H1 (cell line): Measurements from ENCODE around the gene TNS4. TPM values are rescaled to one million over a fixed set of nuclear protein-coding genes. Genes with fewer than 3 reads are reported as not detected.

Source experiments
- CTCF ChIA-PET: fragments of 300-600 bp; sonication (Branson Sonifier 250); formaldehyde crosslinking; loops from one replicate; lab custom pipeline; 2021; ENCODE audit not compliant: partially characterized antibody; lab: Charles Lee
- POLR2A ChIA-PET: fragments of 300-600 bp; sonication (Branson Sonifier 250); formaldehyde crosslinking; loops from one replicate; lab custom pipeline; 2021; ENCODE audit warnings: inconsistent platforms; ENCODE audit not compliant: partially characterized antibody; lab: Charles Lee
- DNase-seq, 2 experiments: peaks; one replicate each; pipeline versions ENCODE4 v3.0.0 to v3.0.0-alpha.2; 2010 to 2022; ENCODE audit warnings: low spot score in 2 of 2, low read depth in 1 of 2, mixed read lengths in 1 of 2
- FAIRE-seq: peaks from 2 replicates; lab custom pipeline; 2011; peaks lifted over from hg19 to GRCh38; lab: Jason Lieb, UNC
- H2AFZ ChIP-seq: 2 replicates; pipeline ENCODE4 v1.8.1; 2012; ENCODE audit warnings: low read length, inconsistent platforms
- H2AK5ac ChIP-seq: 2 replicates; pipeline ENCODE4 v1.6.1; 2013; ENCODE audit warnings: low read depth, low read length
- H2BK120ac ChIP-seq: replicated peaks from 2 replicates; pipeline ENCODE3; 2013; ENCODE audit warnings: low read depth, low read length, inconsistent platforms
- H2BK12ac ChIP-seq: 2 replicates; pipeline ENCODE4 v1.6.1; 2013; ENCODE audit warnings: low read depth, low read length
- H2BK15ac ChIP-seq: 2 replicates; pipeline ENCODE4 v1.6.1; 2013; ENCODE audit warnings: low read length
- H2BK20ac ChIP-seq: 2 replicates; pipeline ENCODE4 v1.6.1; 2013; ENCODE audit warnings: low read length
- H2BK5ac ChIP-seq: 2 replicates; pipeline ENCODE4 v1.6.1; 2013; ENCODE audit warnings: low read depth, low read length
- H3K14ac ChIP-seq: 2 replicates; pipeline ENCODE4 v1.6.1; 2013; ENCODE audit warnings: inconsistent platforms; ENCODE audit not compliant: insufficient read length
- H3K18ac ChIP-seq: 2 replicates; pipeline ENCODE4 v1.6.1; 2013; ENCODE audit warnings: low read length; ENCODE audit errors: extremely low read depth
- H3K23ac ChIP-seq: 2 replicates; pipeline ENCODE4 v1.6.1; 2013; ENCODE audit warnings: inconsistent platforms; ENCODE audit not compliant: insufficient read length
- H3K23me2 ChIP-seq: 2 replicates; pipeline ENCODE4 v1.6.1; 2013; ENCODE audit warnings: low read depth, low read length
- H3K27ac ChIP-seq: 2 replicates; pipeline ENCODE4 v1.6.1; 2011; ENCODE audit warnings: low read depth, low read length, inconsistent platforms
- H3K27me3 ChIP-seq, 4 experiments: replicated peaks in 1 of 4; 1 replicate in 1 of 4; 2 replicates in 3 of 4; pipeline versions ENCODE4 v1.6.1 to v1.8.1; 2011 to 2013; ENCODE audit warnings: low read length in 3 of 4, mild to moderate bottlenecking in 3 of 4, inconsistent platforms in 2 of 4, mixed read lengths in 2 of 4, moderate library complexity in 1 of 4; ENCODE audit not compliant: control insufficient read depth in 3 of 4, insufficient read depth in 3 of 4; ENCODE audit errors: extremely low read depth in 1 of 4
- H3K36me3 ChIP-seq, 4 experiments: 2 replicates each; pipeline versions ENCODE4 v1.6.1 to v1.8.1; 2011 to 2013; ENCODE audit warnings: mild to moderate bottlenecking in 4 of 4, low read length in 3 of 4, moderate library complexity in 2 of 4, control low read depth in 1 of 4, inconsistent platforms in 1 of 4; ENCODE audit not compliant: insufficient read depth in 4 of 4, control insufficient read depth in 2 of 4
- H3K4ac ChIP-seq: replicated peaks from 2 replicates; pipeline ENCODE3; 2013; ENCODE audit warnings: low read length, low read depth, mixed read lengths, inconsistent platforms; ENCODE audit not compliant: insufficient read length
- H3K4me1 ChIP-seq, 4 experiments: replicated peaks in 1 of 4; 1 replicate in 1 of 4; 2 replicates in 3 of 4; pipeline versions ENCODE4 v1.6.1 to v1.8.1; 2011 to 2013; ENCODE audit warnings: low read length in 3 of 4, inconsistent platforms in 2 of 4, mixed read lengths in 1 of 4; ENCODE audit not compliant: insufficient read depth in 4 of 4, control insufficient read depth in 3 of 4
- H3K4me2 ChIP-seq, 2 experiments: 2 replicates each; pipeline versions ENCODE4 v1.6.1 to v1.8.1; 2011 to 2013; ENCODE audit warnings: low read depth in 2 of 2, low read length in 2 of 2, control low read depth in 1 of 2, inconsistent platforms in 1 of 2, mild to moderate bottlenecking in 1 of 2; ENCODE audit not compliant: insufficient read depth in 1 of 2
- H3K4me3 ChIP-seq, 4 experiments: fragments of 200-600, 300-600 bp in 1 of 4; sonication (generic), shearing (Covaris generic), sonication (Bioruptor Twin) in 1 of 4; 2 replicates each; pipeline versions ENCODE4 v1.5.1 to v1.8.1; 2011 to 2016; ENCODE audit warnings: low read length in 4 of 4, low read depth in 3 of 4, control low read depth in 2 of 4, inconsistent platforms in 2 of 4, mild to moderate bottlenecking in 2 of 4, mixed read lengths in 1 of 4, moderate library complexity in 1 of 4; ENCODE audit not compliant: insufficient read depth in 2 of 4; ENCODE audit errors: extremely low read depth in 1 of 4
- H3K56ac ChIP-seq: replicated peaks from 2 replicates; pipeline ENCODE3; 2013; ENCODE audit warnings: low read depth, mild to moderate bottlenecking, mixed read lengths, low read length, inconsistent platforms; ENCODE audit not compliant: insufficient read length
- H3K79me1 ChIP-seq: 2 replicates; pipeline ENCODE4 v1.6.1; 2013; ENCODE audit warnings: low read depth, low read length, control low read depth
- H3K79me2 ChIP-seq, 2 experiments: 2 replicates each; pipeline versions ENCODE4 v1.6.1 to v1.8.1; 2012 to 2013; ENCODE audit warnings: low read length in 2 of 2, mild to moderate bottlenecking in 2 of 2, inconsistent platforms in 1 of 2; ENCODE audit not compliant: insufficient read depth in 2 of 2, control insufficient read depth in 1 of 2
- H3K9ac ChIP-seq, 4 experiments: replicated peaks in 1 of 4; 1 replicate in 1 of 4; 2 replicates in 3 of 4; pipeline versions ENCODE4 v1.6.1 to v1.8.1; 2011 to 2013; ENCODE audit warnings: low read depth in 3 of 4, low read length in 3 of 4, control low read depth in 2 of 4, mild to moderate bottlenecking in 2 of 4, moderate library complexity in 2 of 4, inconsistent platforms in 1 of 4; ENCODE audit errors: extremely low read depth in 1 of 4
- H3K9me3 ChIP-seq, 2 experiments: 2 replicates each; pipeline versions ENCODE4 v1.6.1 to v1.8.1; 2012 to 2013; ENCODE audit warnings: mild to moderate bottlenecking in 2 of 2, moderate library complexity in 2 of 2, control low read depth in 1 of 2, inconsistent platforms in 1 of 2, low read depth in 1 of 2, low read length in 1 of 2, mixed read lengths in 1 of 2; ENCODE audit not compliant: insufficient read depth in 2 of 2
- H4K20me1 ChIP-seq, 2 experiments: replicated peaks in 1 of 2; 2 replicates each; pipeline versions ENCODE3 to v1.8.1; 2011 to 2013; ENCODE audit warnings: inconsistent platforms in 2 of 2, low read length in 2 of 2, mild to moderate bottlenecking in 1 of 2; ENCODE audit not compliant: insufficient read depth in 2 of 2, control insufficient read depth in 1 of 2
- H4K5ac ChIP-seq: 2 replicates; pipeline ENCODE4 v1.6.1; 2013; ENCODE audit warnings: low read length, low read depth, mixed read lengths, inconsistent platforms; ENCODE audit not compliant: insufficient read length
- H4K8ac ChIP-seq: 2 replicates; pipeline ENCODE4 v1.8.0; 2013; ENCODE audit warnings: mild to moderate bottlenecking, moderate library complexity, low read length, inconsistent platforms; ENCODE audit not compliant: insufficient read depth; ENCODE audit errors: extremely low read depth
- H4K91ac ChIP-seq: replicated peaks from 2 replicates; pipeline ENCODE3; 2013; ENCODE audit warnings: low read length, mixed read lengths, inconsistent platforms; ENCODE audit not compliant: insufficient read length
- CEBPB ChIP-seq: IDR thresholded peaks from 2 replicates; pipeline ENCODE4 v1.6.1; 2012; ENCODE audit warnings: low read depth, low read length
- POLR2AphosphoS5 ChIP-seq: IDR thresholded peaks from 2 replicates; pipeline ENCODE4 v1.6.1; 2011; ENCODE audit warnings: low read depth, low read length
- WGBS, 2 experiments: shearing (Covaris generic) in 1 of 2; methylation state at CpG; one replicate each; pipeline versions ENCODE4 v1.1.6 to v1.1.7; 2013 to 2015; ENCODE audit warnings: low lambda C conversion rate in 2 of 2, mixed read lengths in 2 of 2, inconsistent platforms in 1 of 2, low coverage in 1 of 2, missing lambda C conversion rate in 1 of 2; ENCODE audit not compliant: insufficient replicate concordance in 2 of 2, insufficient coverage in 1 of 2, insufficient read length in 1 of 2; ENCODE audit errors: extremely low coverage in 1 of 2, missing lambda C conversion rate in 1 of 2; 5-methylcytosine and 5-hydroxymethylcytosine counted together
- polyA plus RNA-seq, 7 experiments: library from polyadenylated mRNA; depleted of rRNA in 3 of 7; stranded (reverse) in 5 of 7; unstranded in 2 of 7; fragments of >200 nt in 5 of 7; fragments of 200-250 nt in 2 of 7; gene quantifications; 1 replicate in 5 of 7; 2 replicates in 1 of 7; 4 replicates in 1 of 7; pipeline versions ENCODE4 v1.2.1 to v1.2.3, GENCODE V29; 2011 to 2013; ENCODE audit warnings: missing spikeins in 2 of 7, mixed read lengths in 2 of 7
- total RNA-seq: library from RNA; stranded (reverse); fragmentation: NEBNext Ultra II Directional; extraction: Animal tissue kit (Norgen Biotek cat#: 25700); gene quantifications from 2 replicates; pipeline ENCODE4 v1.2.1, GENCODE V29; 2021

The TNS4 gene
- total and polyA plus RNA-seq, 2 of the 8 experiments (the other 6 are each of a cell fraction or from before 2014, with no cell fraction given) = 0.20 to 0.21 TPM

DNA sequence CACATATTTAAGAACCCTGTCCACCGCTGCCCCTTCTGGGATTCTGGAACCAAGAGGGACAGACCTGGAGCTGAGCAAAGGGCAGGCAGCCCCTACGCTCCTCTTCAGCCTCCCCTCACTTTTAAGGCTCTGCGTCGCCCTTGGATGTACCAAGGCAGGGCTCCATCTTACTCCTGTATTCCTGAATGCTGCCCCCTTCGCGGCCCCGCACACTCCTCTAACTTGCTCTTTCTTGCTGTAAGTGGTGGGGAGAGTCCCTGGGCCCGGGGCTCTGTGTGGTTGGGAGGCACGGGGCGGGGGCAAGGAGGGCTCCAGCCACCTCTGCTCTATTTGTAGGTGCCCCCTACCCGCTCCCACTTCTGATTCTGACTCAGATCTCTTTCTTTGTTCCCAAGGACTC is 1.2 kb downstream of the TNS4 start:
- no peak overlapping the region for H3K9ac ChIP-seq
- no peaks in the 10 kb centered on the region for H3K9me3 ChIP-seq
- no peaks in the 10 kb centered on the region for H4K20me1 ChIP-seq
- no peaks in the 10 kb centered on the region for H3K79me1 ChIP-seq
- no peak overlapping the region for H2AFZ ChIP-seq
- no peak overlapping the region for H2AK5ac ChIP-seq
- ChIA-PET POLR2A (interaction anchor here (1.3 to 1.6 kb wide), 3 partner anchors 10 to 24 kb away, joined by 3 to 14 read pairs (median 5); no protein-coding TSS in a partner anchor), CTCF (interaction anchor here (1.2 to 7.6 kb wide), 8 partner anchors 10 to 66 kb away, joined by 3 to 46 read pairs (median 4); no protein-coding TSS in a partner anchor)
- peaks cover 3% of the 10 kb centered on the region; the same call in 1 of the 2 replicates for H3K23me2 ChIP-seq
- WGBS, 2 experiments = 91% methylated on average over 11 of the region's 11 CpGs; no CpG with 5 or more reads in 1 of the 2 experiments
- peak overlapping the region; percentile 44 for H2BK120ac ChIP-seq
- peak overlapping the region; percentile 82 for H4K91ac ChIP-seq
- peaks cover 5 to 18% (median 7%) of the 10 kb centered on the region in 4 experiments; a peak in 6 of 7 replicates for H3K4me1 ChIP-seq
- 0 out of 4 replicates have a peak overlapping the region, but pooled peaks of 1 of the 2 experiments have one; percentile 13 for H3K4me2 ChIP-seq
- FAIRE-seq = no peak
- H3K36me3 ChIP-seq = no peaks in the 10 kb centered on the region
- no peak overlapping the region for H3K14ac ChIP-seq
- 0 out of 2 replicates have a peak overlapping the region, but pooled peaks have one; percentile 92 for H2BK15ac ChIP-seq
- peak overlapping the region; percentile 83; the same call in 1 of the 2 replicates for H2BK5ac ChIP-seq
- H2BK20ac ChIP-seq = peak overlapping the region; percentile 97; the same call in 1 of the 2 replicates
- no peak overlapping the region for H3K56ac ChIP-seq
- TF ChIP-seq POLR2AphosphoS5 (no peak), CEBPB (no peak)
- no peaks in the 10 kb centered on the region for H3K27me3 ChIP-seq
- no peak overlapping the region for H4K5ac ChIP-seq
- H3K79me2 ChIP-seq = no peaks in the 10 kb centered on the region
- 0 out of 2 replicates have a peak overlapping the region, but pooled peaks have one; percentile 55 for H2BK12ac ChIP-seq
- H4K8ac ChIP-seq = no peak overlapping the region; the same call in 1 of the 2 replicates
- no peak overlapping the region for H3K23ac ChIP-seq
- H3K4ac ChIP-seq = no peak overlapping the region
- H3K27ac ChIP-seq = no peak overlapping the region
- H3K18ac ChIP-seq = peak overlapping the region; percentile 24
- DNase-seq = no peak
- no peak overlapping the region for H3K4me3 ChIP-seq
